ENCODE data around the gene SIGLEC15. TPM values are rescaled to one million over a fixed set of nuclear protein-coding genes. Genes with fewer than 3 reads are reported as not detected.

The SIGLEC15 gene
- total RNA-seq, 1 experiment from 2014 or later: not detected

DNA sequence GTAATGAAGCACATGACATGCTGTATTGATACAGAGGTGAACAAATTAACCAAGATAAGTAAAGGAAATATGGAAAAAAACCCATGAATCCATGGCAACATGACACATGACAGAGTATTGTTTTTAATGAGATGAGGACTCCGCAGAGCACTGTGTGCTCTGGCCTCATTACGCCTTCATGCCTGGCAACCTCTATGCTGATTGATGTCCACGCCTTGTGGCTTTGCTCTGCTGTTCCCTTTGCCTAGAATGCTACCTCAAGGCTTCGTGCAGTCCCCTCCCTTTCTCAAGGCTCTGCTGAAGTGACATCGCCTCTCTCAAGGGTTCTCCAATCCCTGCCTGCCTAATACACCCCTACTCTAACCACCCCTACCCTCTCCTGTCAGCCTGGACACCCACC is 8.4 kb downstream of the SIGLEC15 start:
- POLR2A ChIA-PET: no interaction called here
- CTCF ChIA-PET: no interaction called here
- Histone ChIP-seq H3K9me2 (ENCODE audit: insufficient read depth) (no peaks in the 10 kb centered on the region), H3K9ac (ENCODE audit: low read length) (no peak overlapping the region), H3K9me3 (ENCODE audit: control insufficient read depth in 1 of 2, insufficient read depth in 1 of 2, low read depth in 1 of 2, low read length in 2 of 2) (no peaks in the 10 kb centered on the region), H3K36me3 (ENCODE audit: control insufficient read depth in 1 of 2, insufficient read depth in 2 of 2, low read length in 2 of 2) (no peaks in the 10 kb centered on the region), H3K4me2 (ENCODE audit: low read length) (no peak overlapping the region), H3K27ac (ENCODE audit: low read depth, low read length) (no peak overlapping the region), H3K4me1 (ENCODE audit: control insufficient read depth in 1 of 2, insufficient read depth in 2 of 2, low read length in 2 of 2) (peaks cover 0 to 9% of the 10 kb centered on the region in 2 experiments; a peak in 2 of 4 replicates), H3K27me3 (ENCODE audit: insufficient read depth, low read length) (no peaks in the 10 kb centered on the region), H3K79me2 (ENCODE audit: insufficient read depth, low read length) (no peaks in the 10 kb centered on the region), H4K20me1 (ENCODE audit: insufficient read depth) (no peaks in the 10 kb centered on the region), H3K4me3 (replicated peaks in 1 of 2; ENCODE audit: low read depth in 1 of 2, low read length in 2 of 2) (no peak overlapping the region), H2AFZ (ENCODE audit: low read depth, low read length, poor library complexity, severe bottlenecking) (no peak overlapping the region)
- RAD21 ChIA-PET (ENCODE audit: low non-redundant PET in 1 of 2, low total read pairs in 2 of 2, uncharacterized antibody in 2 of 2, unreplicated experiment in 2 of 2): no interaction called here
- no TSS peak for BruUV-seq (replicated peaks)
- ATAC-seq: no peak
- no peak for DNase-seq (ENCODE audit: low read depth, low spot score)
- TF ChIP-seq ZFX (IDR thresholded peaks at IDR 0.05) (no peak), SRF (IDR thresholded peaks at IDR 0.05; ENCODE audit: low read depth) (no peak), JUND (IDR thresholded peaks at IDR 0.05) (no peak), ZNF274 (IDR thresholded peaks at IDR 0.05; ENCODE audit: low read depth, low read length) (no peak), TCF7L2 (IDR thresholded peaks at IDR 0.05; ENCODE audit: borderline replicate concordance, extremely low read depth, insufficient read depth, insufficient read length) (no peak), RAD21 (IDR thresholded peaks at IDR 0.05; ENCODE audit: low read depth) (no peak), POLR2AphosphoS5 (IDR thresholded peaks at IDR 0.05; ENCODE audit: low read depth, low read length) (no peak), CBX3 (IDR thresholded peaks at IDR 0.05; ENCODE audit: low read depth) (no peak), POLR2A (IDR thresholded peaks at IDR 0.05; ENCODE audit: borderline replicate concordance, extremely low read depth, insufficient read depth, insufficient read length) (no peak), EGR1 (IDR thresholded peaks at IDR 0.05; ENCODE audit: low read depth) (no peak), EZH2phosphoT487 (IDR thresholded peaks at IDR 0.05; ENCODE audit: borderline replicate concordance) (no peak), FOSL1 (IDR thresholded peaks at IDR 0.05; ENCODE audit: low read depth) (no peak)
- TF ChIP-seq, protein P1, sequence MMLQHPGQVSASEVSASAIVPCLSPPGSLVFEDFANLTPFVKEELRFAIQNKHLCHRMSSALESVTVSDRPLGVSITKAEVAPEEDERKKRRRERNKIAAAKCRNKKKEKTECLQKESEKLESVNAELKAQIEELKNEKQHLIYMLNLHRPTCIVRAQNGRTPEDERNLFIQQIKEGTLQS (IDR thresholded peaks at IDR 0.05): no peak
- TF ChIP-seq, protein P2, sequence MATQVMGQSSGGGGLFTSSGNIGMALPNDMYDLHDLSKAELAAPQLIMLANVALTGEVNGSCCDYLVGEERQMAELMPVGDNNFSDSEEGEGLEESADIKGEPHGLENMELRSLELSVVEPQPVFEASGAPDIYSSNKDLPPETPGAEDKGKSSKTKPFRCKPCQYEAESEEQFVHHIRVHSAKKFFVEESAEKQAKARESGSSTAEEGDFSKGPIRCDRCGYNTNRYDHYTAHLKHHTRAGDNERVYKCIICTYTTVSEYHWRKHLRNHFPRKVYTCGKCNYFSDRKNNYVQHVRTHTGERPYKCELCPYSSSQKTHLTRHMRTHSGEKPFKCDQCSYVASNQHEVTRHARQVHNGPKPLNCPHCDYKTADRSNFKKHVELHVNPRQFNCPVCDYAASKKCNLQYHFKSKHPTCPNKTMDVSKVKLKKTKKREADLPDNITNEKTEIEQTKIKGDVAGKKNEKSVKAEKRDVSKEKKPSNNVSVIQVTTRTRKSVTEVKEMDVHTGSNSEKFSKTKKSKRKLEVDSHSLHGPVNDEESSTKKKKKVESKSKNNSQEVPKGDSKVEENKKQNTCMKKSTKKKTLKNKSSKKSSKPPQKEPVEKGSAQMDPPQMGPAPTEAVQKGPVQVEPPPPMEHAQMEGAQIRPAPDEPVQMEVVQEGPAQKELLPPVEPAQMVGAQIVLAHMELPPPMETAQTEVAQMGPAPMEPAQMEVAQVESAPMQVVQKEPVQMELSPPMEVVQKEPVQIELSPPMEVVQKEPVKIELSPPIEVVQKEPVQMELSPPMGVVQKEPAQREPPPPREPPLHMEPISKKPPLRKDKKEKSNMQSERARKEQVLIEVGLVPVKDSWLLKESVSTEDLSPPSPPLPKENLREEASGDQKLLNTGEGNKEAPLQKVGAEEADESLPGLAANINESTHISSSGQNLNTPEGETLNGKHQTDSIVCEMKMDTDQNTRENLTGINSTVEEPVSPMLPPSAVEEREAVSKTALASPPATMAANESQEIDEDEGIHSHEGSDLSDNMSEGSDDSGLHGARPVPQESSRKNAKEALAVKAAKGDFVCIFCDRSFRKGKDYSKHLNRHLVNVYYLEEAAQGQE (IDR thresholded peaks at IDR 0.05; ENCODE audit: low read depth): no peak
- TF ChIP-seq, protein P3, sequence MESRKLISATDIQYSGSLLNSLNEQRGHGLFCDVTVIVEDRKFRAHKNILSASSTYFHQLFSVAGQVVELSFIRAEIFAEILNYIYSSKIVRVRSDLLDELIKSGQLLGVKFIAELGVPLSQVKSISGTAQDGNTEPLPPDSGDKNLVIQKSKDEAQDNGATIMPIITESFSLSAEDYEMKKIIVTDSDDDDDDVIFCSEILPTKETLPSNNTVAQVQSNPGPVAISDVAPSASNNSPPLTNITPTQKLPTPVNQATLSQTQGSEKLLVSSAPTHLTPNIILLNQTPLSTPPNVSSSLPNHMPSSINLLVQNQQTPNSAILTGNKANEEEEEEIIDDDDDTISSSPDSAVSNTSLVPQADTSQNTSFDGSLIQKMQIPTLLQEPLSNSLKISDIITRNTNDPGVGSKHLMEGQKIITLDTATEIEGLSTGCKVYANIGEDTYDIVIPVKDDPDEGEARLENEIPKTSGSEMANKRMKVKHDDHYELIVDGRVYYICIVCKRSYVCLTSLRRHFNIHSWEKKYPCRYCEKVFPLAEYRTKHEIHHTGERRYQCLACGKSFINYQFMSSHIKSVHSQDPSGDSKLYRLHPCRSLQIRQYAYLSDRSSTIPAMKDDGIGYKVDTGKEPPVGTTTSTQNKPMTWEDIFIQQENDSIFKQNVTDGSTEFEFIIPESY (IDR thresholded peaks at IDR 0.05; ENCODE audit: extremely low read depth, insufficient replicate concordance, low read length): no peak
- intact Hi-C loops (cut with micrococcal nuclease): no loop called here
